ENCODE measurements around the gene LIAS.
"Not testable (repeated sequence)": the region's sequence is repeated elsewhere in the genome, so short reads cannot be mapped to it uniquely, and the experiment has no call there.

The LIAS gene

GRCh38 chr4:39458505-39459300 lies at the start of gene LIAS, which contains the start of gene RPL9:
Gene LIAS (plus strand): TSS chr4:39459056. CDS start chr4:39459118, 62 bp downstream.
Gene RPL9 (minus strand): TSS chr4:39458922. CDS start chr4:39458439, 483 bp downstream.
- TF ChIP-seq CTCF (IDR thresholded peaks at IDR 0.05; ENCODE audit: low read depth, low read length), result no peak
- peak within 1 kb of the TSS; percentile 82 to 85 for H3K4me3 ChIP-seq (replicated peaks in 1 of 2; ENCODE audit: low read depth in 2 of 2, low read length in 2 of 2)
- peak; percentile 100 for DNase-seq (ENCODE audit: low read depth in 2 of 2)

DNA sequence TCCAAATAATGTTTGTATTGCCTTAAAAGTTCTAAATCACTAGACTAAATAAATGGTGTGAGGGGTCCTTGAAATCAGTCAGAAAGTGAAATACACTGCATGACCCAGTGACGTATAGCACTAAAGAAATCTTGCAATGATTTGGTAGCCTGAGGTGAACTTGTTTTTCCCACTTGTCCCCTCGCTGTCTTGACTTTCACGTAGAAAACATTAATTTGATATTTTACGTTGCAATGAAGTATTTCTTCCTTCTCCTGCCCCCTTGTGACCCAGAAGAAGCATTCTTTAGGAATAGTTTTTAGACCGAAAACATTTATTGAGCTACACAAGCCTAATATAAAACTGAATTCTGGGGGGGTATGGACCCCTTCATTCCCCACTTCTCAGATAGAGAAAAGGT lies 48.4 kb upstream of the LIAS start:
- peak; percentile 11 for TF ChIP-seq CTCF (IDR thresholded peaks at IDR 0.05; ENCODE audit: low read depth, low read length)
- H3K4me3 ChIP-seq (replicated peaks in 1 of 2; ENCODE audit: low read depth in 2 of 2, low read length in 2 of 2), result no peak overlapping the region
- DNase-seq (ENCODE audit: low read depth in 2 of 2), result peak; percentile 33 to 36

DNA sequence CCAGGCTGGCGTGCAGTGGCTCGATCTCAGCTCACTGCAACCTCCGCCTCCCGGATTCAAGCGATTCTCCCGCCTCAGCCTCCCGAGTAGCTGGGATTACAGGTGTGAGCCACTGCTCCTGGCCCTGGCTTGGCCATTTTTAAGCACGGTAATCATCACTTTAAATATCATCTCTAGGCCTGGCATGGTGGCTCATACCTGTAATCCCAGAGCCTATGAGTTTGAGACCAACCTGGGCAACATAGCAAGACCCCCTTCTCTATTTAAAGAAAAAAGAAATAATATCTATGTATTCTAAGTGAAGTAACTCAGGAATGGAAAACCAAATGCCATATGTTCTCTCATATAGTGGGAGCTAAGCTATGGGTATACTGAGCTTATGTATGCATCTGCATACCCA lies 47.3 kb upstream of the LIAS start:
- DNase-seq (ENCODE audit: low read depth in 2 of 2); H3K4me3 ChIP-seq (replicated peaks in 1 of 2; ENCODE audit: low read depth in 2 of 2, low read length in 2 of 2): not testable (repeated sequence)

- TF ChIP-seq CTCF (IDR thresholded peaks at IDR 0.05; ENCODE audit: low read depth, low read length), result no peak
- DNase-seq (ENCODE audit: low read depth in 2 of 2), result peak; percentile 8 to 57
- H3K4me3 ChIP-seq (replicated peaks in 1 of 2; ENCODE audit: low read depth in 2 of 2, low read length in 2 of 2), result no peak overlapping the region
Observed at GRCh38 chr4:39415678-39416283, 43.1 kb upstream of the LIAS start.

- H3K4me3 ChIP-seq (replicated peaks in 1 of 2; ENCODE audit: low read depth in 2 of 2, low read length in 2 of 2), result no peak overlapping the region
- no peak for TF ChIP-seq CTCF (IDR thresholded peaks at IDR 0.05; ENCODE audit: low read depth, low read length)
- no peak for DNase-seq (ENCODE audit: low read depth in 2 of 2)
Observed at GRCh38 chr4:39422247-39422646, 36.6 kb upstream of the LIAS start.

- not testable (repeated sequence) for H3K4me3 ChIP-seq (replicated peaks in 1 of 2; ENCODE audit: low read depth in 2 of 2, low read length in 2 of 2)
Observed at GRCh38 chr4:39425297-39425696, 33.6 kb upstream of the LIAS start.

DNA sequence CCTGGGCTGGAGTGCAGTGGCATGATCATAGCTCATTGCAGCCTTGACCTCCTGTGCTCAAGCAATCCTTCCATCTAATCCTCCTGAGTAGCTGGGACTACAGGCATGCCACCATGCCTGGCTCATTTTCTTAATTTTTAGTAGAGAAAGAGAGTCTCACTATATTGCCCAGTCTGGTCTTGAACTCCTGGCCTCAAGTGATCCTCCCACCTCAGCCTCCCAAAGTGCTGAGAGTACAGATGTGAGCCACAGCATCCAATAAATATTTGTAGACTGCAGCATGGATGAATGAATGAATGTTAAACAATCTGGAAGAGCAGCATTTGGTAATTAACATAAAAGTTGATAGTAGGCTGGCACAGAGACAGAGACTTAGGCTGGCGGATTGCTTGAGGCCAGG lies 32.1 kb upstream of the LIAS start:
- no peak for TF ChIP-seq CTCF (IDR thresholded peaks at IDR 0.05; ENCODE audit: low read depth, low read length)
- H3K4me3 ChIP-seq (replicated peaks in 1 of 2; ENCODE audit: low read depth in 2 of 2, low read length in 2 of 2), result no peak overlapping the region
- no peak for DNase-seq (ENCODE audit: low read depth in 2 of 2)

More at GRCh38 chr4:39425297-39425696, 33.6 kb upstream of the LIAS start:
- not testable (repeated sequence) for DNase-seq (ENCODE audit: low read depth in 2 of 2)
